Endothelial cell of umbilical vein (primary cell): ENCODE data around the gene SELENON. TPM values are rescaled to one million over a fixed set of nuclear protein-coding genes. Genes with fewer than 3 reads are reported as not detected.

Experiments used
- BruUV-seq: library from RNA; stranded (reverse); fragments of 400-500 nt; replicated peaks from 2 replicates; lab custom pipeline; 2021; lab: Mats Ljungman, UMichigan
- CTCF ChIA-PET: fragments of 300-600, 350-600 bp; sonication (Branson Sonifier 250); formaldehyde crosslinking; loops from one replicate; lab custom pipeline; 2021; ENCODE audit warnings: antibody characterized with exemption, inconsistent platforms; lab: Charles Lee
- POLR2A ChIA-PET: fragments of 300-600, 350-600 bp; sonication (Branson Sonifier 250); formaldehyde crosslinking; loops from one replicate; lab custom pipeline; 2021; ENCODE audit warnings: antibody characterized with exemption, inconsistent platforms; lab: Charles Lee
- DNase-seq: peaks from one replicate; pipeline ENCODE4 v3.0.0-alpha.2; 2011; ENCODE audit warnings: low read depth, low spot score
- FAIRE-seq: peaks from 2 replicates; lab custom pipeline; 2011; peaks lifted over from hg19 to GRCh38; lab: Jason Lieb, UNC
- H2AFZ ChIP-seq: 2 replicates; pipeline ENCODE4 v1.6.0; 2012; ENCODE audit warnings: low read depth, low read length, control low read depth, inconsistent platforms
- H3K27ac ChIP-seq: 2 replicates; pipeline ENCODE4 v1.5.1; 2011; ENCODE audit warnings: low read depth, mild to moderate bottlenecking, control low read depth, low read length, moderate library complexity; ENCODE audit not compliant: insufficient read depth
- H3K27me3 ChIP-seq, 2 experiments: 2 replicates each; pipeline versions ENCODE4 v1.6.0 to v1.6.1; 2011; ENCODE audit warnings: low read length in 2 of 2, mixed read lengths in 1 of 2; ENCODE audit not compliant: control insufficient read depth in 2 of 2, insufficient read depth in 2 of 2
- H3K36me3 ChIP-seq, 2 experiments: 2 replicates in 1 of 2; 3 replicates in 1 of 2; pipeline ENCODE4 v1.5.1; 2011; ENCODE audit warnings: low read length in 2 of 2, mild to moderate bottlenecking in 1 of 2, moderate library complexity in 1 of 2; ENCODE audit not compliant: control insufficient read depth in 2 of 2, insufficient read depth in 2 of 2; ENCODE audit errors: extremely low read depth in 1 of 2
- H3K4me1 ChIP-seq: 3 replicates; pipeline ENCODE4 v1.5.1; 2011; ENCODE audit warnings: mild to moderate bottlenecking, low read length; ENCODE audit not compliant: control insufficient read depth, insufficient read depth; ENCODE audit errors: extremely low read depth
- H3K4me2 ChIP-seq: 2 replicates; pipeline ENCODE4 v1.6.1; 2011; ENCODE audit warnings: low read length, control low read depth, mixed read lengths; ENCODE audit not compliant: insufficient read depth
- H3K4me3 ChIP-seq, 3 experiments: fragments of 200-600 bp in 1 of 3; sonication (generic), shearing (Covaris generic) in 1 of 3; replicated peaks in 1 of 3; 2 replicates each; pipeline ENCODE4 v1.5.1; 2011 to 2016; ENCODE audit warnings: control low read depth in 3 of 3, low read length in 3 of 3, mild to moderate bottlenecking in 2 of 3, inconsistent platforms in 1 of 3, low read depth in 1 of 3, moderate library complexity in 1 of 3; ENCODE audit not compliant: insufficient read depth in 1 of 3
- H3K79me2 ChIP-seq: 2 replicates; pipeline ENCODE4 v1.6.0; 2012; ENCODE audit warnings: low read length, inconsistent platforms; ENCODE audit not compliant: control insufficient read depth, insufficient read depth
- H3K9ac ChIP-seq: replicated peaks from 2 replicates; pipeline ENCODE3; 2011; ENCODE audit warnings: low read length, control low read depth; ENCODE audit not compliant: insufficient read depth; ENCODE audit errors: extremely low read depth
- H3K9me1 ChIP-seq: replicated peaks from 3 replicates; pipeline ENCODE4 v1.6.0; 2011; ENCODE audit warnings: mild to moderate bottlenecking, low read length; ENCODE audit not compliant: control insufficient read depth, insufficient read depth; ENCODE audit errors: extremely low read depth
- H3K9me3 ChIP-seq: replicated peaks from 2 replicates; pipeline ENCODE4 v1.5.1; 2012; ENCODE audit warnings: low read length, inconsistent platforms; ENCODE audit not compliant: control insufficient read depth, insufficient read depth
- H4K20me1 ChIP-seq: replicated peaks from 2 replicates; pipeline ENCODE3; 2011; ENCODE audit warnings: mild to moderate bottlenecking, low read length; ENCODE audit not compliant: control insufficient read depth, insufficient read depth; ENCODE audit errors: extremely low read depth
- EZH2 ChIP-seq: IDR thresholded peaks from 2 replicates; pipeline ENCODE4 v1.6.1; 2012; ENCODE audit warnings: borderline replicate concordance, low read depth, mild to moderate bottlenecking, moderate library complexity, low read length, inconsistent platforms; ENCODE audit not compliant: severe bottlenecking
- GATA2 ChIP-seq: IDR thresholded peaks from 2 replicates; pipeline ENCODE4 v1.7.0; 2011; ENCODE audit warnings: low read depth, mild to moderate bottlenecking, moderate library complexity, mixed read lengths, low read length; ENCODE audit not compliant: insufficient read length, insufficient read depth
- JUN ChIP-seq: IDR thresholded peaks from 2 replicates; pipeline ENCODE4 v1.6.1; 2011; ENCODE audit warnings: borderline replicate concordance, low read depth; ENCODE audit not compliant: insufficient read length, insufficient read depth
- MAX ChIP-seq: IDR thresholded peaks from 2 replicates; pipeline ENCODE4 v1.6.1; 2011; ENCODE audit not compliant: insufficient read depth, insufficient read length
- MYC ChIP-seq: IDR thresholded peaks from one replicate; pipeline ENCODE4 v1.6.1; 2011; ENCODE audit warnings: mild to moderate bottlenecking, low read depth, low read length
- POLR2A ChIP-seq: IDR thresholded peaks from 2 replicates; pipeline ENCODE4 v1.6.1; 2012; ENCODE audit warnings: low read depth, mild to moderate bottlenecking, control low read depth, low read length
- POLR2AphosphoS5 ChIP-seq: IDR thresholded peaks from 2 replicates; pipeline ENCODE4 v1.6.1; 2012; ENCODE audit warnings: low read depth, mild to moderate bottlenecking, control low read depth, low read length, moderate library complexity; ENCODE audit not compliant: insufficient read depth
- dilution Hi-C: fragments of 300-500 bp; cut with MboI; formaldehyde crosslinking; loops from one replicate; pipeline ENCODE4 v1.15.0; 2019; ENCODE audit warnings: low sequenced_read_pairs; ENCODE audit not compliant: extremely low pct_ligation_motif_present
- intact Hi-C: fragments of 100-400 bp; cut with micrococcal nuclease; formaldehyde crosslinking; loops from one replicate; pipeline ENCODE4 v1.10.0; 2022
- polyA plus RNA-seq, 4 experiments: library from polyadenylated mRNA; depleted of rRNA in 3 of 4; stranded (reverse) in 3 of 4; unstranded in 1 of 4; fragments of >200 nt; gene quantifications; 2 replicates each; pipeline versions ENCODE4 v1.2.1 to v1.2.3, GENCODE V29; 2011 to 2012; ENCODE audit warnings: missing spikeins in 1 of 4
- total RNA-seq: library from RNA; stranded (reverse); gene quantifications from 2 replicates; pipeline ENCODE4 v1.2.3, GENCODE V29; 2021
- TF ChIP-seq, protein P1 (sequence below), 2 donors: IDR thresholded peaks; 1 replicate in 1 of 2; 2 replicates in 1 of 2; pipeline ENCODE4 v1.5.1; 2011; ENCODE audit warnings: low read length in 2 of 2, mild to moderate bottlenecking in 2 of 2, moderate library complexity in 2 of 2, control low read depth in 1 of 2, inconsistent platforms in 1 of 2, low read depth in 1 of 2; ENCODE audit not compliant: insufficient read depth in 1 of 2; ENCODE audit errors: extremely low read depth in 1 of 2

Gene SELENON
- total and polyA plus RNA-seq, 2 donors (not counting 3 experiments of a cell fraction or from before 2014, with no cell fraction given): 117 to 182 TPM

DNA sequence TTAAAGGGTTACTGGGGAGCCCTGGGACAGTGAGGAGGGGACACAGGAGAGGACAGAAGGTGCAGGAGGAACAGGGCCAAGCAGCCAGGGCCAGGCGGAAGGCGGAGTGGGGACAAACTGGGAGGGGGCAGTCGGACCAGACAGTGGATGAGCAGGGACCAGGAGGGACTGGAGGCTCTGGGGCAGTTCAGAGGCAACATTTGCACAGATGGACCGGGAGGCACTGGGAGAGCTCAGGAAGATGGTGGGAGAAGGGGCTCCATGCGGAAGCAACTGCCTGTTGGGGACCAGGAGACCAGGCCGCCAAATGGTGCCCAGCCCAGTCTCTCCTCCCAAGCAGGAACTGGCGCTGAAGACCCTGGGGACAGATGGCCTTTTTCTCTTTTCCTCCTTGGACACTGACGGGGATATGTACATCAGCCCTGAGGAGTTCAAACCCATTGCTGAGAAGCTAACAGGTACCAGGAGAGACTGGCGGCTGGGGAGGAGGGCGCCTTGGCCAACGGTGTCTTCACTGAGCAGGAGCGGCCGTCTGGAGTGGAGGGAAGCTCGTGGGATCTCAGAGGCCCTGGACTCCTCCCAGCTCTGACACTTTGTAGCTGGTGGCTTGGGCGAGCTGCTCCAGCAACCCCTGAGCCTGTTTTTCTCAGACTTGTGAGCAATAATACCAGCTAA, 847 bp downstream of the SELENON start:
- dilution Hi-C loops: no loop called here
- FAIRE-seq (peak; percentile 56), DNase-seq (peak; percentile 18)
- Histone ChIP-seq H3K4me3 (peak overlapping the region; percentile 22 to 61 (median 53)), H3K79me2 (peaks cover 20% of the 10 kb centered on the region), H3K27me3 (peaks cover 0 to 1% of the 10 kb centered on the region in 2 experiments), H3K36me3 (no peaks in the 10 kb centered on the region), H3K9me3 (no peaks in the 10 kb centered on the region), H4K20me1 (no peaks in the 10 kb centered on the region), H3K9ac (peak overlapping the region; percentile 53), H2AFZ (peak overlapping the region; percentile 2), H3K9me1 (no peaks in the 10 kb centered on the region), H3K27ac (no peak overlapping the region), H3K4me1 (peaks cover 35% of the 10 kb centered on the region), H3K4me2 (peak overlapping the region; percentile 53)
- peak; percentile 26 for TF ChIP-seq POLR2A
- no peak for TF ChIP-seq EZH2
- intact Hi-C loops: loop anchor here (10.0 kb wide), 2 partner anchors 366 to 566 kb away; partner anchors contain the start of genes MACO1 and SYF2
- BruUV-seq: no TSS peak
- POLR2A ChIA-PET: no interaction called here
- CTCF ChIA-PET: interaction anchor here (0.7 to 3.1 kb wide), 7 partner anchors 9 to 369 kb away, joined by 3 to 15 read pairs (median 3); no protein-coding TSS in a partner anchor

- Histone ChIP-seq H3K79me2 (peaks cover 20% of the 10 kb centered on the region), H3K36me3 (peaks cover 3 to 7% of the 10 kb centered on the region in 2 experiments), H2AFZ (no peak overlapping the region), H3K9ac (no peak overlapping the region), H4K20me1 (no peaks in the 10 kb centered on the region), H3K4me1 (peaks cover 43% of the 10 kb centered on the region), H3K27me3 (no peaks in the 10 kb centered on the region), H3K9me3 (no peaks in the 10 kb centered on the region), H3K4me3 (no peak overlapping the region), H3K9me1 (no peaks in the 10 kb centered on the region), H3K4me2 (no peak overlapping the region), H3K27ac (no peak overlapping the region)
- CTCF ChIA-PET: interaction anchor here (1.1 to 1.4 kb wide), 3 partner anchors 184 to 230 kb away, joined by 4 read pairs; no protein-coding TSS in a partner anchor
- no peak for TF ChIP-seq MAX
- TF ChIP-seq MYC: no peak
- no peak for TF ChIP-seq JUN
- TF ChIP-seq POLR2A: no peak
- TF ChIP-seq POLR2AphosphoS5: no peak
- TF ChIP-seq, protein P1, sequence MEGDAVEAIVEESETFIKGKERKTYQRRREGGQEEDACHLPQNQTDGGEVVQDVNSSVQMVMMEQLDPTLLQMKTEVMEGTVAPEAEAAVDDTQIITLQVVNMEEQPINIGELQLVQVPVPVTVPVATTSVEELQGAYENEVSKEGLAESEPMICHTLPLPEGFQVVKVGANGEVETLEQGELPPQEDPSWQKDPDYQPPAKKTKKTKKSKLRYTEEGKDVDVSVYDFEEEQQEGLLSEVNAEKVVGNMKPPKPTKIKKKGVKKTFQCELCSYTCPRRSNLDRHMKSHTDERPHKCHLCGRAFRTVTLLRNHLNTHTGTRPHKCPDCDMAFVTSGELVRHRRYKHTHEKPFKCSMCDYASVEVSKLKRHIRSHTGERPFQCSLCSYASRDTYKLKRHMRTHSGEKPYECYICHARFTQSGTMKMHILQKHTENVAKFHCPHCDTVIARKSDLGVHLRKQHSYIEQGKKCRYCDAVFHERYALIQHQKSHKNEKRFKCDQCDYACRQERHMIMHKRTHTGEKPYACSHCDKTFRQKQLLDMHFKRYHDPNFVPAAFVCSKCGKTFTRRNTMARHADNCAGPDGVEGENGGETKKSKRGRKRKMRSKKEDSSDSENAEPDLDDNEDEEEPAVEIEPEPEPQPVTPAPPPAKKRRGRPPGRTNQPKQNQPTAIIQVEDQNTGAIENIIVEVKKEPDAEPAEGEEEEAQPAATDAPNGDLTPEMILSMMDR (IDR thresholded peaks at IDR 0.05; ENCODE audit: extremely low read depth in 1 of 2, insufficient read depth in 1 of 2, low read depth in 1 of 2, low read length in 2 of 2): no peak
- no peak for TF ChIP-seq GATA2
- TF ChIP-seq EZH2: no peak
- no peak for DNase-seq
- dilution Hi-C loops (no loop called here), intact Hi-C loops (loop anchor here (10.0 kb wide), 2 partner anchors 368 to 568 kb away; partner anchors contain the start of genes MACO1 and SYF2)
- POLR2A ChIA-PET: interaction anchor here (1.3 kb wide), 1 partner anchor 555 kb away, joined by 4 read pairs; the partner anchor contains the start of gene RSRP1
- TSS peak; percentile 20 for BruUV-seq
- FAIRE-seq: no peak
Observed at GRCh38 chr1:25802915-25803314, 2.9 kb downstream of the SELENON start.
